GM13977 (cell line): ENCODE data around the gene EIF4EBP2.

ENCODE experiments used
- DNase-seq: peaks from one replicate; pipeline ENCODE4 v3.0.0; 2012; ENCODE audit warnings: low spot score
- in situ Hi-C: fragments of 300-500 bp; cut with MboI; formaldehyde crosslinking; loops from one replicate; pipeline ENCODE4 v1.12.0; 2022; ENCODE audit warnings: low sequenced_read_pairs, low pct_unique_long_range_greater_than_20kb, mixed read lengths, inconsistent platforms; ENCODE audit not compliant: unreplicated experiment
- TF ChIP-seq, protein P1 (sequence below): IDR thresholded peaks from 2 replicates; pipeline ENCODE4 v1.5.1; 2012; ENCODE audit warnings: mild to moderate bottlenecking, control low read depth; ENCODE audit not compliant: insufficient read depth; ENCODE audit errors: extremely low read depth, missing control alignments

EIF4EBP2 gene

DNA sequence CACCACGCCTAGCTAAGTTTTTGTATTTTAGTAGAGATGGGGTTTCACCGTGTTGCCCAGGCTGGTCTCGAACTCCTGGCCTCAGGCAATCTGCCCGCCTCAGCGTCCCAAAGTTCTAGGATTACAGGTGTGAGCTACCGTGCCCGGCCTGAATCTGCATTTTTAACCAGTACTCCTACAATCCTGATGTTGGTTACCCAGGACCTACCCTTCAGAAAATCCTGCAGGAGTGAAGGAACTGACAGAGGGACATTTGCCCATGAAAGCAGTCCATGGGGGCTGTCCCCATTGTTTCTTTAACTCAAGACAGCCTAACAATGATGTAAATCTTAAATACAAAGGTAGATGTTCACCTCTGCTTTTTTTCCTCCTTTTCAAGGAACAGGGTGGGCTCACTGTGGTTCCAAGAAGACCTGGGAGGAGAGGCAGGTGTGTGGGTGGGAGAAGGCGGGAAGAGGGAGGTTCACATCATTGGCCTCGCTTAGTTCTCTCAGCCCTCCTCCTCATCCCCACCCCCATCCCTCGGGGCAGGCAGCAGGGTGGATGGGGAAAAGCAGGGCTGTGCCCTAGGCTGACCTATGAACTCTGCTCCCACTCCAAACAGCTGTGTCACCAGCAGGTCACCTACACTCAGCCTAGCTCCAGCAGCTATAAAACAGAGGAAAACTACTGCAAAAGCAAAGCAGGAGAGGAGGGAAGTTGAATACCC lies 35.0 kb upstream of the EIF4EBP2 start:
- TF ChIP-seq, protein P1, sequence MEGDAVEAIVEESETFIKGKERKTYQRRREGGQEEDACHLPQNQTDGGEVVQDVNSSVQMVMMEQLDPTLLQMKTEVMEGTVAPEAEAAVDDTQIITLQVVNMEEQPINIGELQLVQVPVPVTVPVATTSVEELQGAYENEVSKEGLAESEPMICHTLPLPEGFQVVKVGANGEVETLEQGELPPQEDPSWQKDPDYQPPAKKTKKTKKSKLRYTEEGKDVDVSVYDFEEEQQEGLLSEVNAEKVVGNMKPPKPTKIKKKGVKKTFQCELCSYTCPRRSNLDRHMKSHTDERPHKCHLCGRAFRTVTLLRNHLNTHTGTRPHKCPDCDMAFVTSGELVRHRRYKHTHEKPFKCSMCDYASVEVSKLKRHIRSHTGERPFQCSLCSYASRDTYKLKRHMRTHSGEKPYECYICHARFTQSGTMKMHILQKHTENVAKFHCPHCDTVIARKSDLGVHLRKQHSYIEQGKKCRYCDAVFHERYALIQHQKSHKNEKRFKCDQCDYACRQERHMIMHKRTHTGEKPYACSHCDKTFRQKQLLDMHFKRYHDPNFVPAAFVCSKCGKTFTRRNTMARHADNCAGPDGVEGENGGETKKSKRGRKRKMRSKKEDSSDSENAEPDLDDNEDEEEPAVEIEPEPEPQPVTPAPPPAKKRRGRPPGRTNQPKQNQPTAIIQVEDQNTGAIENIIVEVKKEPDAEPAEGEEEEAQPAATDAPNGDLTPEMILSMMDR = no peak
- DNase-seq = no peak
- in situ Hi-C loops = no loop called here

DNA sequence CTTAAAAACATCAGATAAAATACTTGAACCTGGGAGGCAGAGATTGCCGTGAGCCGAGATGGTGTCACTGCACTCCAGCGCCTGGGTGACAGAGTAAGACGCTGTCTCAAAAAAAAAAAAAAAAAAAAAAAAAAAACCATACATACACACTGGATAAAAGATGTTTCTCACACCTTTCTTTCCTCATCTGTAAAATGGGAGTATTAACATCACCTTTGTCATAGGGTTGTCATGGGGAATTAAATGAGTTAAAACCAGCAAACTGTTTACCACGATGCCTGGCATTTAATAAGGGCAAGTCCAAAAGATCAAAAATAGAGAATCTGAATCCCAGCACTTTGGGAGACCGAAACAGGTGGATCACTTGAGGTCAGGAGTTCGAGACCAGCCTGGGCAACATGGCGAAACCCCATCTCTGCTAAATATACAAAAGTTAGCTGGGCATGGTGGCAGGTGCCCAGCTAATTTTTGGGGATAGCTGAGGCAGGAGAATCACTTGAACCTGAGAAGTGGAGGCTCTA lies 34.4 kb upstream of the EIF4EBP2 start:
- in situ Hi-C loops = no loop called here
- TF ChIP-seq, protein P1 = no peak
- DNase-seq = no peak

DNA sequence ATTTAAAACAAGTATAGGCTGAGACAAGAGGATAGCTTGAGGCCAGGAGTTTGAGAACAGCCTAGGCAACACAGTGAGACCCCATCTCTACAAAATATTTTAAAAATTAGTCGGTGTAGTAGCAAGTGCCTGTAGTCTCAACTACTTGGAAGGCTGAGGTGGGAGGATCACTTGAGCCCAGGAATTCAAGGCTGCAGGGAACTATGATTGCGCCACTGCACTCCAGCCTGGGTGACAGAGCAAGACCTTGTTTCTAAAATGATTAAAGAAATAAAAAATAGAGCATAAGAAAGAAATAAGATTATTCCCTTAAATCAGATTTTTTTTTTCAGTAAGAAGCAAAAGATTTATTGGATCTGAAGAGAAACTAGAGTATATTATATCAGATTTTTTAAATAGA lies 33.2 kb upstream of the EIF4EBP2 start:
- in situ Hi-C loops = no loop called here
- TF ChIP-seq, protein P1 = no peak
- DNase-seq = no peak

DNA sequence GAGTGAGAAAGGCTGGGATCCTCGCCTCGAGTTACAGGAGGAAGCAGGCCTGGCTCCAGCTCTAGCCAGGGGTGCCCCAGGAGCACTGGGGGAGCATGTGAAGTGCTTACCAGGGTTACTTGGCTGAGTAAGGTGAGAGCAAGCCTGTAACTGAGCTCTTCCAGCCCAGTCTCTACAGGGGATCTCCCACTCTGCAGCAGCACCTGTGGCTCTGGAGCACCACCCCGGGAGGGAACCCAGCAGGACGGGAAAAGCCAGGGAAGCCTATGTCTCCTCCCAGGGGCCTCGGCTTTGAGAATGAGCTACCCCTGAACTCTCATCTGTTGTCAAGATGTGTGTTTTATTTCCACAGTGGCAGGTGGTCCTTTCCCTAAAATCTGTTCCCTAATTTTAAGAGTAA lies 32.1 kb upstream of the EIF4EBP2 start:
- no peak for DNase-seq
- in situ Hi-C loops = no loop called here
- TF ChIP-seq, protein P1 = no peak

DNA sequence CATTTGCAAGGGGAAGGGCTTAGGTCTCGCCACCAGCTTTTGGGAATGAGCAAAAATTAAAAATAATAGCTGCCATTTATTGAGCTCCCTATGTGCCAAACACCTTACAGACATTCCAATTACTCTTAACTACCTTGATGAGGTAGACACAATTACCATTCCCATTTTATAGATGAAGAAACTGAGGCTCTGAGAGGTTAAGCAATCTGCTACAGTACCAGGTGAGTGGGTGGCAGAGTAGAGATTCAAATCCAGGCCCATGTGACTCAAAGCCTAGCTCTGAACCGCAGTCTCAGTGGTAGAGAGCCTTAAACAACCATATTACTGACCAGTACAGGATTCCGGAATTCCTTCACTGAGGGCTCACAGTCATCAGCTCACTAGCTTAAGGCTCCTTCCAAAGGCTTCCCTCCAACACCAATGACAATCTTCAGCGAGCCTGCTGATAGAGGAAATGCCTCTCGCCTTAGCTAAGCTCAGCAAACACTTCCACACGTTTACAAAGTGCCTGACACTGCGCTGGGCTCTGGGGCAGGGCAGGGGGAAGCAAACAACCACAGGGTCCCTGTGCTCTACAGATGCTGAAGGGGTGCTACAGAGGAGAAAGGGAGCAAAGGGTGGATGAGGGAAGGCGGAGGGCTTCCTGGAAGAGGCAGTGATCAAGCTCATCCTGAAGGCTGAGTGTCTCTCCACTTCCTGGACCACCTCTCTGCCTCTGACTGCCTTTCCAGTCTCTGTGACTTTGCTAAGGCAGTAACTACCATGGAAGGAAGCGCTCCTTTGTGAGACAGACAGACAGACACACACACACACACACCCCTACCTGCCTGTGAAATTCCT lies 28.9 kb upstream of the EIF4EBP2 start:
- no peak for DNase-seq
- in situ Hi-C loops = no loop called here
- TF ChIP-seq, protein P1 = no peak

DNA sequence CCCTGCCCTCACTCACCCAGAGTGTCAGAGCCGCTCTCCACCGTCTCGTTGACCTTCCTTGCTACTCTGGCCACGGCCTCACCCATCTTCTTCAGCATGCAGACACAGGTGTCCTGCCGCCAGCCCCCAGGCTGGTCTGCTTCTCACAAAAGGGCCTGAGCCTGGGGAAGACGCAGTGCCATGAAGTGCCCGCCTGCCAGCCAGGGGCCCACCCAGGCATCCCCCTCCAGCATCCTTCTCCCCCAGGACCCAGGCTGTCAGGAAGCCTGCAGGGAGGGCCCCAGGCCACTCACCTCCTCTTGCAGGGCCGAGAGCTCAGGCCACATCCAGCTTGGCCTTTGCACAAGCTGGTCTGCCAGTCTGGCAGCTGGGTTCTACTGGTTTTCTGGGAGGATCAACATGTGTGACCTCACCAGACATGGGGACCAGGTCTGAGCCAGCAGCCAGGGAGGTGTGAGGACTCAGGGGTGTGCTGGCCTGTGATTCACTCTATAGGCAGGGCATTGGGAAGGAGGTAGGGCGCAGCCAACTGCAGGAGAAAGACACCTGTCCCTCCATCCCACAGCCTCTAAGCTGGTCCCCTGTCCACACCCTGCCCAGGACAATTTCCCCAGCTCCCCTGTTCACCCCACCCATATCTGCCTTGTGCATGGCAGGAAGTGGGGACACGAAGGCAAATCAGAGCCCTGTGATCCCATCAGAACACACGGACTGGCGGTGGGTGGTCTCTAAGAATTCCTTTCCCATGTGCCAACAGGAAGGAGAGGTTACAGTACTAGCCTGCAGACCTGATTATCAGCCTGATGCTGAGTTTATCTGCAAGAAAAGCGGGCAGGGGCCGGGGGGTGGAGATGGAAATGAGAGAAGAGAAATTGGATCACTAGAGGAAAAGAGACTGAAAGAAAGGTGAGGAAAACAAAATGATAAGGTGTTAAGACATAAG lies 27.2 kb upstream of the EIF4EBP2 start:
- in situ Hi-C loops = no loop called here
- no peak for DNase-seq
- TF ChIP-seq, protein P1 = no peak
